GM12878 (cell line): ENCODE measurements around the gene CRNKL1.

Experiments used
- EP300 ChIP-seq, 2 experiments: fragments of 150-350 bp in 1 of 2; IDR thresholded peaks; 2 replicates each; pipeline ENCODE4 v1.6.1; 2011 to 2012; ENCODE audit warnings: low read depth in 2 of 2, low read length in 2 of 2, borderline replicate concordance in 1 of 2, improper control_type of control experiment in 1 of 2, inconsistent platforms in 1 of 2; ENCODE audit not compliant: control insufficient read depth in 1 of 2
- EZH2 ChIP-seq: IDR thresholded peaks from 2 replicates; pipeline ENCODE4 v1.6.1; 2012; ENCODE audit warnings: low read depth, mild to moderate bottlenecking, control low read depth, inconsistent platforms, low read length, borderline replicate concordance; ENCODE audit not compliant: control insufficient read depth
- FOS ChIP-seq: IDR thresholded peaks from 3 replicates; pipeline ENCODE4 v1.6.1; 2011; ENCODE audit warnings: borderline replicate concordance; ENCODE audit not compliant: insufficient read length; ENCODE audit errors: extremely low read depth
- JUND ChIP-seq: IDR thresholded peaks from 2 replicates; pipeline ENCODE4 v1.6.1; 2012; ENCODE audit warnings: low read depth, mild to moderate bottlenecking, low read length, improper control_type of control experiment, moderate library complexity
- PML ChIP-seq: IDR thresholded peaks from 2 replicates; pipeline ENCODE4 v1.6.1; 2012; ENCODE audit warnings: low read length, inconsistent platforms
- POLR2AphosphoS5 ChIP-seq: IDR thresholded peaks from 2 replicates; pipeline ENCODE4 v1.6.1; 2011; ENCODE audit warnings: mild to moderate bottlenecking, low read length, inconsistent platforms
- POU2F2 ChIP-seq: IDR thresholded peaks from 3 replicates; pipeline ENCODE4 v1.6.1; 2011; ENCODE audit warnings: low read depth, mild to moderate bottlenecking, low read length, borderline replicate concordance
- RAD21 ChIP-seq: IDR thresholded peaks from 2 replicates; pipeline ENCODE4 v1.6.1; 2011; ENCODE audit warnings: mild to moderate bottlenecking, low read depth, low read length, moderate library complexity; ENCODE audit not compliant: insufficient read depth
- SUZ12 ChIP-seq: fragments of 200-600 bp; sonication (generic); IDR thresholded peaks from one replicate; pipeline ENCODE4 v1.6.1; 2018; ENCODE audit warnings: antibody characterized with exemption, mild to moderate bottlenecking; ENCODE audit not compliant: unreplicated experiment
- ZBED1 ChIP-seq: IDR thresholded peaks from 2 replicates; pipeline ENCODE4 v1.6.1; 2016; ENCODE audit warnings: borderline replicate concordance
- ZNF274 ChIP-seq: IDR thresholded peaks from one replicate; pipeline ENCODE4 v1.8.0; 2011; ENCODE audit not compliant: insufficient read length, insufficient read depth
- TF ChIP-seq, protein P1 (sequence below), 3 experiments: IDR thresholded peaks in 2 of 3; conservative IDR thresholded peaks in 1 of 3; 2 replicates each; pipeline ENCODE4 v1.5.1; 2011; ENCODE audit warnings: low read depth in 3 of 3, low read length in 3 of 3, mild to moderate bottlenecking in 3 of 3, control low read depth in 2 of 3, moderate library complexity in 2 of 3, inconsistent platforms in 1 of 3, mixed read lengths in 1 of 3; ENCODE audit not compliant: control insufficient read depth in 2 of 3, insufficient read depth in 1 of 3; ENCODE audit errors: extremely low read depth in 1 of 3
- TF ChIP-seq, protein P2 (sequence below): IDR thresholded peaks from 2 replicates; pipeline ENCODE4 v1.6.1; 2012; ENCODE audit warnings: mild to moderate bottlenecking, low read depth, low read length
- TF ChIP-seq, protein P3 (sequence below): IDR thresholded peaks from 2 replicates; pipeline ENCODE4 v1.6.1; 2011; ENCODE audit warnings: borderline replicate concordance, low read depth, mild to moderate bottlenecking, moderate library complexity, low read length; ENCODE audit not compliant: insufficient read depth, poor library complexity, severe bottlenecking

DNA sequence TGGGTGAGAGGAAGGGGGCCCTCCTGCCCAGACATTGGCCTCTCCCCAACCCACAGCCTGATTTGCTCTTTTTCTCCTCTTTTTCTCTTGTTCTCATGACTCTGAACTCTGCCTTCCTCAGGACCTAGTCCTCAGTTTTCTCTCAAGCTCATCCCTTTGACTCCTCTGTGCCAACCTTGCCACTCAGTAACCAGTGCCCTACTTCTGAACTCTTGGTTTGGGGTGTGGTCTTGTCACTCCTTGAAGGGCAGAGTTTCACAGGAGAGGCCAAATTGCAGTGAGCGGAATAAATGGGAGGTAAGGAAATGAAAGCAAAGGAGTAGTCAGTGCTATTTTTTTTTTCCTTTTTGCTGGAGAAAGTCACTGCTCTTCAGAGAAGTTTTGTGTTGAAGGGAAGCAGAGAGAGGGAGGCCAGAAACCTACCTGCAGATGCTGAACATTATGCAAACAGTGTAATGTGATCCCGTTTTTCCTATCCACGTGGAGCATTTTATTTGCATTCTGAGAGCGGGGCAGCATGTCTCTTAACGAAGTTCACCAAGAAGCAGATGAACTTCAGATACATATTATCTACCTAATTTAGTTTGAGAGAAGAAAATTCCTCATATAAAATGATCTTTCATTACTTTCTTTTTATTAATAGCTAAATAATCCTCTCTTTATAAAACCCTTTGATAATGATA lies 27.0 kb upstream of the CRNKL1 start:
- no peak for TF ChIP-seq FOS
- no peak for TF ChIP-seq JUND
- no peak for TF ChIP-seq POLR2AphosphoS5
- no peak for TF ChIP-seq PML
- TF ChIP-seq EZH2: no peak
- TF ChIP-seq, protein P1, sequence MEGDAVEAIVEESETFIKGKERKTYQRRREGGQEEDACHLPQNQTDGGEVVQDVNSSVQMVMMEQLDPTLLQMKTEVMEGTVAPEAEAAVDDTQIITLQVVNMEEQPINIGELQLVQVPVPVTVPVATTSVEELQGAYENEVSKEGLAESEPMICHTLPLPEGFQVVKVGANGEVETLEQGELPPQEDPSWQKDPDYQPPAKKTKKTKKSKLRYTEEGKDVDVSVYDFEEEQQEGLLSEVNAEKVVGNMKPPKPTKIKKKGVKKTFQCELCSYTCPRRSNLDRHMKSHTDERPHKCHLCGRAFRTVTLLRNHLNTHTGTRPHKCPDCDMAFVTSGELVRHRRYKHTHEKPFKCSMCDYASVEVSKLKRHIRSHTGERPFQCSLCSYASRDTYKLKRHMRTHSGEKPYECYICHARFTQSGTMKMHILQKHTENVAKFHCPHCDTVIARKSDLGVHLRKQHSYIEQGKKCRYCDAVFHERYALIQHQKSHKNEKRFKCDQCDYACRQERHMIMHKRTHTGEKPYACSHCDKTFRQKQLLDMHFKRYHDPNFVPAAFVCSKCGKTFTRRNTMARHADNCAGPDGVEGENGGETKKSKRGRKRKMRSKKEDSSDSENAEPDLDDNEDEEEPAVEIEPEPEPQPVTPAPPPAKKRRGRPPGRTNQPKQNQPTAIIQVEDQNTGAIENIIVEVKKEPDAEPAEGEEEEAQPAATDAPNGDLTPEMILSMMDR (IDR thresholded peaks at IDR 0.05 in 2 of 3, conservative IDR thresholded peaks at IDR 0.05 in 1 of 3; ENCODE audit: control insufficient read depth in 2 of 3, extremely low read depth in 1 of 3, insufficient read depth in 1 of 3, low read depth in 3 of 3, low read length in 3 of 3): no peak
- no peak for TF ChIP-seq POU2F2
- TF ChIP-seq ZBED1: no peak
- TF ChIP-seq, protein P2, sequence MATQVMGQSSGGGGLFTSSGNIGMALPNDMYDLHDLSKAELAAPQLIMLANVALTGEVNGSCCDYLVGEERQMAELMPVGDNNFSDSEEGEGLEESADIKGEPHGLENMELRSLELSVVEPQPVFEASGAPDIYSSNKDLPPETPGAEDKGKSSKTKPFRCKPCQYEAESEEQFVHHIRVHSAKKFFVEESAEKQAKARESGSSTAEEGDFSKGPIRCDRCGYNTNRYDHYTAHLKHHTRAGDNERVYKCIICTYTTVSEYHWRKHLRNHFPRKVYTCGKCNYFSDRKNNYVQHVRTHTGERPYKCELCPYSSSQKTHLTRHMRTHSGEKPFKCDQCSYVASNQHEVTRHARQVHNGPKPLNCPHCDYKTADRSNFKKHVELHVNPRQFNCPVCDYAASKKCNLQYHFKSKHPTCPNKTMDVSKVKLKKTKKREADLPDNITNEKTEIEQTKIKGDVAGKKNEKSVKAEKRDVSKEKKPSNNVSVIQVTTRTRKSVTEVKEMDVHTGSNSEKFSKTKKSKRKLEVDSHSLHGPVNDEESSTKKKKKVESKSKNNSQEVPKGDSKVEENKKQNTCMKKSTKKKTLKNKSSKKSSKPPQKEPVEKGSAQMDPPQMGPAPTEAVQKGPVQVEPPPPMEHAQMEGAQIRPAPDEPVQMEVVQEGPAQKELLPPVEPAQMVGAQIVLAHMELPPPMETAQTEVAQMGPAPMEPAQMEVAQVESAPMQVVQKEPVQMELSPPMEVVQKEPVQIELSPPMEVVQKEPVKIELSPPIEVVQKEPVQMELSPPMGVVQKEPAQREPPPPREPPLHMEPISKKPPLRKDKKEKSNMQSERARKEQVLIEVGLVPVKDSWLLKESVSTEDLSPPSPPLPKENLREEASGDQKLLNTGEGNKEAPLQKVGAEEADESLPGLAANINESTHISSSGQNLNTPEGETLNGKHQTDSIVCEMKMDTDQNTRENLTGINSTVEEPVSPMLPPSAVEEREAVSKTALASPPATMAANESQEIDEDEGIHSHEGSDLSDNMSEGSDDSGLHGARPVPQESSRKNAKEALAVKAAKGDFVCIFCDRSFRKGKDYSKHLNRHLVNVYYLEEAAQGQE: no peak
- TF ChIP-seq EP300 (IDR thresholded peaks at IDR 0.05; ENCODE audit: borderline replicate concordance in 1 of 2, control insufficient read depth in 1 of 2, low read depth in 2 of 2, low read length in 2 of 2): no peak
- TF ChIP-seq ZNF274: no peak
- TF ChIP-seq SUZ12: no peak
- TF ChIP-seq, protein P3, sequence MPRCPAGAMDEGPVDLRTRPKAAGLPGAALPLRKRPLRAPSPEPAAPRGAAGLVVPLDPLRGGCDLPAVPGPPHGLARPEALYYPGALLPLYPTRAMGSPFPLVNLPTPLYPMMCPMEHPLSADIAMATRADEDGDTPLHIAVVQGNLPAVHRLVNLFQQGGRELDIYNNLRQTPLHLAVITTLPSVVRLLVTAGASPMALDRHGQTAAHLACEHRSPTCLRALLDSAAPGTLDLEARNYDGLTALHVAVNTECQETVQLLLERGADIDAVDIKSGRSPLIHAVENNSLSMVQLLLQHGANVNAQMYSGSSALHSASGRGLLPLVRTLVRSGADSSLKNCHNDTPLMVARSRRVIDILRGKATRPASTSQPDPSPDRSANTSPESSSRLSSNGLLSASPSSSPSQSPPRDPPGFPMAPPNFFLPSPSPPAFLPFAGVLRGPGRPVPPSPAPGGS: no peak
- TF ChIP-seq RAD21: no peak
